ENCODE results near the gene PCSK9. TPM values are rescaled to one million over a fixed set of nuclear protein-coding genes. Genes with fewer than 3 reads are reported as not detected.

PCSK9 gene
- total and polyA plus RNA-seq, 9 of the 15 experiments (the other 6 are each of a cell fraction or from before 2014, with no cell fraction given) = 3.2 to 58.6 (median 24.7) TPM

GRCh38 chr1:55051169-55051568 lies 11.8 kb downstream of the PCSK9 start:
- DNase-seq (ENCODE audit: extremely low read depth in 1 of 4, low spot score in 3 of 4) = no peak
- H3K9me1 ChIP-seq (ENCODE audit: control insufficient read depth, insufficient read depth, low read length) = no peaks in the 10 kb centered on the region
- intact Hi-C loops (cut with micrococcal nuclease) (no loop called here), in situ Hi-C loops (cut with MboI) (no loop called here)
- H3K4me2 ChIP-seq (ENCODE audit: insufficient read depth, low read length) = no peak overlapping the region
- H3K4me3 ChIP-seq = no peak overlapping the region
- 90% methylated on average over 5 of the region's 5 CpGs for WGBS (ENCODE audit: insufficient coverage, low coverage, missing lambda C conversion rate)
- no peak overlapping the region for H2AFZ ChIP-seq (ENCODE audit: low read depth, low read length)
- H3K27me3 ChIP-seq (ENCODE audit: control insufficient read depth in 2 of 2, insufficient read depth in 2 of 2, low read length in 2 of 2) = no peaks in the 10 kb centered on the region
- TF ChIP-seq RAD51 (IDR thresholded peaks at IDR 0.05; ENCODE audit: borderline replicate concordance, low read depth) = no peak
- no peaks in the 10 kb centered on the region for H3K9me3 ChIP-seq (replicated peaks; ENCODE audit: control insufficient read depth, insufficient read depth, low read depth, low read length)
- H3K27ac ChIP-seq (ENCODE audit: extremely low read depth, low read depth, low read length) = no peak overlapping the region
- ChIA-PET CTCF (ENCODE audit: low intra/inter-chr PET ratio) (no interaction called here), POLR2A (interaction anchor here (1.3 kb wide), 1 partner anchor 15 kb away, joined by 3 read pairs; no protein-coding TSS in a partner anchor)
- H3K79me2 ChIP-seq (ENCODE audit: control insufficient read depth, insufficient read depth, low read length) = peaks cover 19% of the 10 kb centered on the region; the same call in 2 of the 3 replicates
- H3K9ac ChIP-seq (ENCODE audit: insufficient read depth in 1 of 2, low read depth in 2 of 2, low read length in 2 of 2) = no peak overlapping the region
- H3K36me3 ChIP-seq (ENCODE audit: control insufficient read depth, insufficient read depth, low read length) = peaks cover 94% of the 10 kb centered on the region; the same call in 2 of the 3 replicates
- BruUV-seq (replicated peaks) = no TSS peak
- no peak for ATAC-seq
- FAIRE-seq = no peak
- H4K20me1 ChIP-seq (replicated peaks; ENCODE audit: control insufficient read depth, insufficient read depth, low read length) = peaks cover 5% of the 10 kb centered on the region; the same call in 1 of the 2 replicates
- peaks cover 0 to 5% of the 10 kb centered on the region in 2 experiments; a peak in 2 of 5 replicates for H3K4me1 ChIP-seq (replicated peaks in 1 of 2; ENCODE audit: control insufficient read depth in 2 of 2, insufficient read depth in 2 of 2, low read length in 2 of 2)

GRCh38 chr1:55051621-55052020 lies 12.3 kb downstream of the PCSK9 start:
- FAIRE-seq = no peak
- H3K36me3 ChIP-seq (ENCODE audit: control insufficient read depth, insufficient read depth, low read length) = peaks cover 94% of the 10 kb centered on the region; the same call in 2 of the 3 replicates
- no peaks in the 10 kb centered on the region for H3K9me1 ChIP-seq (ENCODE audit: control insufficient read depth, insufficient read depth, low read length)
- no peak overlapping the region for H3K4me2 ChIP-seq (ENCODE audit: insufficient read depth, low read length)
- no peaks in the 10 kb centered on the region for H3K9me3 ChIP-seq (replicated peaks; ENCODE audit: control insufficient read depth, insufficient read depth, low read depth, low read length)
- H3K4me1 ChIP-seq (replicated peaks in 1 of 2; ENCODE audit: control insufficient read depth in 2 of 2, insufficient read depth in 2 of 2, low read length in 2 of 2) = peaks cover 0 to 5% of the 10 kb centered on the region in 2 experiments; a peak in 2 of 5 replicates
- peaks cover 4% of the 10 kb centered on the region; the same call in 1 of the 2 replicates for H4K20me1 ChIP-seq (replicated peaks; ENCODE audit: control insufficient read depth, insufficient read depth, low read length)
- no TSS peak for BruUV-seq (replicated peaks)
- intact Hi-C loops (cut with micrococcal nuclease) (no loop called here), in situ Hi-C loops (cut with MboI) (no loop called here)
- H3K79me2 ChIP-seq (ENCODE audit: control insufficient read depth, insufficient read depth, low read length) = peaks cover 15% of the 10 kb centered on the region; the same call in 2 of the 3 replicates
- no peak overlapping the region for H3K9ac ChIP-seq (ENCODE audit: insufficient read depth in 1 of 2, low read depth in 2 of 2, low read length in 2 of 2)
- ChIA-PET CTCF (ENCODE audit: low intra/inter-chr PET ratio) (no interaction called here), POLR2A (interaction anchor here (1.3 kb wide), 1 partner anchor 15 kb away, joined by 3 read pairs; no protein-coding TSS in a partner anchor)
- no peaks in the 10 kb centered on the region for H3K27me3 ChIP-seq (ENCODE audit: control insufficient read depth in 2 of 2, insufficient read depth in 2 of 2, low read length in 2 of 2)
- no peak overlapping the region for H3K4me3 ChIP-seq
- ATAC-seq = no peak
- H2AFZ ChIP-seq (ENCODE audit: low read depth, low read length) = no peak overlapping the region
- no peak for DNase-seq (ENCODE audit: extremely low read depth in 1 of 4, low spot score in 3 of 4)
- 77% methylated on average over 9 of the region's 9 CpGs for WGBS (ENCODE audit: insufficient coverage, low coverage, missing lambda C conversion rate)
- H3K27ac ChIP-seq (ENCODE audit: extremely low read depth, low read depth, low read length) = no peak overlapping the region
- TF ChIP-seq ZNF696 (CRISPR knock-in tag; conservative IDR thresholded peaks at IDR 0.05) = no peak
- TF ChIP-seq KHSRP (IDR thresholded peaks at IDR 0.05) = no peak
- TF ChIP-seq TCF3 (CRISPR knock-in tag; IDR thresholded peaks at IDR 0.05) = no peak
- no peak for TF ChIP-seq TCFL5 (CRISPR knock-in tag; conservative IDR thresholded peaks at IDR 0.05)
- no peak for TF ChIP-seq BHLHE40 (IDR thresholded peaks at IDR 0.05; ENCODE audit: low read length)
- no peak for TF ChIP-seq TAF1 (IDR thresholded peaks at IDR 0.05; ENCODE audit: control insufficient read depth, extremely low read depth, insufficient read depth, low read length, severe bottlenecking)
- TF ChIP-seq TCF7 (IDR thresholded peaks at IDR 0.05; ENCODE audit: borderline replicate concordance) = no peak
- TF ChIP-seq POLR2G (IDR thresholded peaks at IDR 0.05; ENCODE audit: low read depth, low read length) = no peak
- no peak for TF ChIP-seq ELK1 (CRISPR knock-in tag; IDR thresholded peaks at IDR 0.05)
- TF ChIP-seq ZNF561 (CRISPR knock-in tag; conservative IDR thresholded peaks at IDR 0.05) = no peak
- TF ChIP-seq NFE2L1 (tag; IDR thresholded peaks at IDR 0.05; ENCODE audit: borderline replicate concordance, low read depth) = no peak
- TF ChIP-seq ZNF707 (CRISPR knock-in tag; conservative IDR thresholded peaks at IDR 0.05) = no peak
- TF ChIP-seq SAFB (IDR thresholded peaks at IDR 0.05; ENCODE audit: borderline replicate concordance, low read depth, low read length) = no peak
- no peak for TF ChIP-seq ZNF217 (CRISPR knock-in tag; IDR thresholded peaks at IDR 0.05)
- no peak for TF ChIP-seq TCF15 (CRISPR knock-in tag; IDR thresholded peaks at IDR 0.05)
